Neural cell (in vitro differentiated cells): ENCODE data around the gene IFNB1. TPM values are rescaled to one million over a fixed set of nuclear protein-coding genes. Genes with fewer than 3 reads are reported as not detected.
A peak's percentile ranks its signal among the peaks of the same experiment; 100 is the strongest.

ENCODE experiments used
- H2AFZ ChIP-seq: fragments of 200-600, 300-800 bp; sonication (generic), shearing (Covaris generic); 2 replicates; pipeline ENCODE4 v1.6.0; 2014; ENCODE audit warnings: low read depth, mild to moderate bottlenecking, antibody characterized with exemption, low read length, moderate library complexity
- H3F3A ChIP-seq: fragments of 200-600 bp; shearing (Covaris generic); 2 replicates; pipeline ENCODE4 v1.6.1; 2016; ENCODE audit warnings: mild to moderate bottlenecking, moderate library complexity, mixed read lengths, antibody characterized with exemption, low read length; ENCODE audit not compliant: insufficient read depth, poor library complexity, severe bottlenecking
- H3K27ac ChIP-seq: fragments of 200-600, 300-800 bp; sonication (generic), shearing (Covaris generic); 2 replicates; pipeline ENCODE4 v1.5.1; 2014; ENCODE audit warnings: mild to moderate bottlenecking, low read length, moderate library complexity
- H3K27me3 ChIP-seq: fragments of 300-800, 200-600 bp; sonication (generic), shearing (Covaris generic); 2 replicates; pipeline ENCODE4 v1.6.0; 2014; ENCODE audit warnings: mild to moderate bottlenecking, low read depth, low read length, moderate library complexity; ENCODE audit not compliant: insufficient read depth
- H3K36me3 ChIP-seq: fragments of 300-800, 200-600 bp; sonication (generic), shearing (Covaris generic); 2 replicates; pipeline ENCODE4 v1.5.1; 2014; ENCODE audit warnings: mild to moderate bottlenecking, antibody characterized with exemption, low read length, moderate library complexity; ENCODE audit not compliant: insufficient read depth
- H3K4me2 ChIP-seq: fragments of 300-800, 200-600 bp; sonication (generic), shearing (Covaris generic); 2 replicates; pipeline ENCODE4 v1.6.0; 2014; ENCODE audit warnings: mild to moderate bottlenecking, low read length
- H3K4me3 ChIP-seq: fragments of 300-800, 200-600 bp; sonication (generic), shearing (Covaris generic); 2 replicates; pipeline ENCODE4 v1.5.1; 2014; ENCODE audit warnings: mild to moderate bottlenecking, low read length, moderate library complexity
- H3K79me2 ChIP-seq: fragments of 200-600 bp; shearing (Covaris generic); replicated peaks from 2 replicates; pipeline ENCODE4 v1.6.0; 2014; ENCODE audit warnings: mild to moderate bottlenecking, low read length, moderate library complexity; ENCODE audit not compliant: insufficient read depth
- H3K9ac ChIP-seq: fragments of 300-800, 200-600 bp; sonication (generic), shearing (Covaris generic); 2 replicates; pipeline ENCODE4 v1.6.1; 2016; ENCODE audit warnings: mild to moderate bottlenecking, low read length, mixed read lengths
- H3K9me2 ChIP-seq: fragments of 200-600 bp; shearing (Covaris generic); 2 replicates; pipeline ENCODE4 v1.6.1; 2016; ENCODE audit warnings: mild to moderate bottlenecking, low read length, mixed read lengths; ENCODE audit not compliant: insufficient read depth
- H3K9me3 ChIP-seq: fragments of 200-600, 300-800 bp; sonication (generic), shearing (Covaris generic); 2 replicates; pipeline ENCODE4 v1.6.1; 2016; ENCODE audit warnings: mild to moderate bottlenecking, mixed run types, low read length, moderate library complexity, mixed read lengths
- H4K20me1 ChIP-seq: fragments of 200-600 bp; shearing (Covaris generic); 2 replicates; pipeline ENCODE4 v1.6.1; 2016; ENCODE audit warnings: mild to moderate bottlenecking, mixed run types; ENCODE audit not compliant: insufficient read depth
- EP300 ChIP-seq: fragments of 450-650 bp; conservative IDR thresholded peaks from 2 replicates; pipeline ENCODE4 v1.6.1; 2014; ENCODE audit warnings: antibody characterized with exemption, mild to moderate bottlenecking, moderate library complexity; ENCODE audit not compliant: poor library complexity, severe bottlenecking
- EZH2 ChIP-seq: fragments of 200-600, 300-800 bp; shearing (Covaris generic), sonication (generic); IDR thresholded peaks from 2 replicates; pipeline ENCODE4 v1.6.1; 2014; ENCODE audit warnings: antibody characterized with exemption, low read length, borderline replicate concordance, mild to moderate bottlenecking; ENCODE audit not compliant: insufficient read depth, poor library complexity, severe bottlenecking
- MXI1 ChIP-seq: fragments of 450-650 bp; conservative IDR thresholded peaks from 2 replicates; pipeline ENCODE4 v1.6.1; 2014; ENCODE audit warnings: antibody characterized with exemption, mild to moderate bottlenecking; ENCODE audit not compliant: poor library complexity, severe bottlenecking
- POLR2AphosphoS5 ChIP-seq: IDR thresholded peaks from 2 replicates; pipeline ENCODE4 v1.6.1; 2012
- RAD21 ChIP-seq: fragments of 450-650 bp; conservative IDR thresholded peaks from 2 replicates; pipeline ENCODE4 v1.6.1; 2014; ENCODE audit warnings: antibody characterized with exemption, mild to moderate bottlenecking, moderate library complexity
- SMC3 ChIP-seq: fragments of 450-650 bp; conservative IDR thresholded peaks from 2 replicates; pipeline ENCODE4 v1.6.1; 2014; ENCODE audit warnings: antibody characterized with exemption, mild to moderate bottlenecking, moderate library complexity; ENCODE audit not compliant: poor library complexity
- TAF1 ChIP-seq: IDR thresholded peaks from 2 replicates; pipeline ENCODE4 v1.6.1; 2012; ENCODE audit warnings: low read depth
- polyA plus RNA-seq: library from polyadenylated mRNA; depleted of rRNA; stranded (reverse); fragments of >200 nt; gene quantifications from 2 replicates; pipeline ENCODE4 v1.2.3, GENCODE V29; 2014
- TF ChIP-seq, protein P1 (sequence below): IDR thresholded peaks from 2 replicates; pipeline ENCODE4 v1.6.1; 2012; ENCODE audit warnings: borderline replicate concordance
- TF ChIP-seq, protein P2 (sequence below): fragments of 450-650 bp; IDR thresholded peaks from 2 replicates; pipeline ENCODE4 v1.5.1; 2014; ENCODE audit warnings: antibody characterized with exemption, mild to moderate bottlenecking, moderate library complexity; ENCODE audit not compliant: poor library complexity, severe bottlenecking

Gene IFNB1
- polyA plus RNA-seq, 1 donor from 2014 or later, result not detected

DNA sequence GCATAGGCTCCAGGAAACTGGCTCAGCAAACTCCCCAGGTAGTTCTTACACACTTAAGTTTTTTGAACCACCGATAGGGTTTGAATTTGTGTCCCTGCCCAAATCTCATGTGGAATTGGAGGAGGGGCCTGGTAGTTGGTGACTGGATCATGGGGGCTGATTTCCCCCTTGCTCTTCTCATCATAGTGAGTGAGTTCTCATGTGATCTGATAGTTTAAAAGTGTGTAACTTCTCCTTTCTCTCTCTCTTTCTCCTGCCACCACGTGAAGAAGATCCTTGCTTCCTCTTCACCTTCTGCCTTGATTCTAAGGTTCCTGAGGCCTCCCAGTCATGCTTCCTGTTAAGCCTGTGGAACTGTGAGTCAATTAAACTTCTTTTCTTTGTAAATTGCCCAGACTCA, 23.9 kb downstream of the IFNB1 start:
- Histone ChIP-seq H3K36me3 (no peaks in the 10 kb centered on the region), H3K27ac (no peak overlapping the region), H2AFZ (no peak overlapping the region), H3K4me3 (no peak overlapping the region), H3K4me2 (no peak overlapping the region), H3F3A (no peaks in the 10 kb centered on the region), H4K20me1 (no peaks in the 10 kb centered on the region), H3K79me2 (no peaks in the 10 kb centered on the region), H3K9me2 (no peaks in the 10 kb centered on the region), H3K9ac (no peak overlapping the region), H3K9me3 (no peaks in the 10 kb centered on the region), H3K27me3 (no peaks in the 10 kb centered on the region)
- TF ChIP-seq MXI1 (no peak), RAD21 (no peak), SMC3 (no peak), EP300 (no peak), TAF1 (no peak), EZH2 (no peak), POLR2AphosphoS5 (no peak)
- TF ChIP-seq, protein P1, sequence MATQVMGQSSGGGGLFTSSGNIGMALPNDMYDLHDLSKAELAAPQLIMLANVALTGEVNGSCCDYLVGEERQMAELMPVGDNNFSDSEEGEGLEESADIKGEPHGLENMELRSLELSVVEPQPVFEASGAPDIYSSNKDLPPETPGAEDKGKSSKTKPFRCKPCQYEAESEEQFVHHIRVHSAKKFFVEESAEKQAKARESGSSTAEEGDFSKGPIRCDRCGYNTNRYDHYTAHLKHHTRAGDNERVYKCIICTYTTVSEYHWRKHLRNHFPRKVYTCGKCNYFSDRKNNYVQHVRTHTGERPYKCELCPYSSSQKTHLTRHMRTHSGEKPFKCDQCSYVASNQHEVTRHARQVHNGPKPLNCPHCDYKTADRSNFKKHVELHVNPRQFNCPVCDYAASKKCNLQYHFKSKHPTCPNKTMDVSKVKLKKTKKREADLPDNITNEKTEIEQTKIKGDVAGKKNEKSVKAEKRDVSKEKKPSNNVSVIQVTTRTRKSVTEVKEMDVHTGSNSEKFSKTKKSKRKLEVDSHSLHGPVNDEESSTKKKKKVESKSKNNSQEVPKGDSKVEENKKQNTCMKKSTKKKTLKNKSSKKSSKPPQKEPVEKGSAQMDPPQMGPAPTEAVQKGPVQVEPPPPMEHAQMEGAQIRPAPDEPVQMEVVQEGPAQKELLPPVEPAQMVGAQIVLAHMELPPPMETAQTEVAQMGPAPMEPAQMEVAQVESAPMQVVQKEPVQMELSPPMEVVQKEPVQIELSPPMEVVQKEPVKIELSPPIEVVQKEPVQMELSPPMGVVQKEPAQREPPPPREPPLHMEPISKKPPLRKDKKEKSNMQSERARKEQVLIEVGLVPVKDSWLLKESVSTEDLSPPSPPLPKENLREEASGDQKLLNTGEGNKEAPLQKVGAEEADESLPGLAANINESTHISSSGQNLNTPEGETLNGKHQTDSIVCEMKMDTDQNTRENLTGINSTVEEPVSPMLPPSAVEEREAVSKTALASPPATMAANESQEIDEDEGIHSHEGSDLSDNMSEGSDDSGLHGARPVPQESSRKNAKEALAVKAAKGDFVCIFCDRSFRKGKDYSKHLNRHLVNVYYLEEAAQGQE, result no peak
- TF ChIP-seq, protein P2, sequence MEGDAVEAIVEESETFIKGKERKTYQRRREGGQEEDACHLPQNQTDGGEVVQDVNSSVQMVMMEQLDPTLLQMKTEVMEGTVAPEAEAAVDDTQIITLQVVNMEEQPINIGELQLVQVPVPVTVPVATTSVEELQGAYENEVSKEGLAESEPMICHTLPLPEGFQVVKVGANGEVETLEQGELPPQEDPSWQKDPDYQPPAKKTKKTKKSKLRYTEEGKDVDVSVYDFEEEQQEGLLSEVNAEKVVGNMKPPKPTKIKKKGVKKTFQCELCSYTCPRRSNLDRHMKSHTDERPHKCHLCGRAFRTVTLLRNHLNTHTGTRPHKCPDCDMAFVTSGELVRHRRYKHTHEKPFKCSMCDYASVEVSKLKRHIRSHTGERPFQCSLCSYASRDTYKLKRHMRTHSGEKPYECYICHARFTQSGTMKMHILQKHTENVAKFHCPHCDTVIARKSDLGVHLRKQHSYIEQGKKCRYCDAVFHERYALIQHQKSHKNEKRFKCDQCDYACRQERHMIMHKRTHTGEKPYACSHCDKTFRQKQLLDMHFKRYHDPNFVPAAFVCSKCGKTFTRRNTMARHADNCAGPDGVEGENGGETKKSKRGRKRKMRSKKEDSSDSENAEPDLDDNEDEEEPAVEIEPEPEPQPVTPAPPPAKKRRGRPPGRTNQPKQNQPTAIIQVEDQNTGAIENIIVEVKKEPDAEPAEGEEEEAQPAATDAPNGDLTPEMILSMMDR, result no peak

DNA sequence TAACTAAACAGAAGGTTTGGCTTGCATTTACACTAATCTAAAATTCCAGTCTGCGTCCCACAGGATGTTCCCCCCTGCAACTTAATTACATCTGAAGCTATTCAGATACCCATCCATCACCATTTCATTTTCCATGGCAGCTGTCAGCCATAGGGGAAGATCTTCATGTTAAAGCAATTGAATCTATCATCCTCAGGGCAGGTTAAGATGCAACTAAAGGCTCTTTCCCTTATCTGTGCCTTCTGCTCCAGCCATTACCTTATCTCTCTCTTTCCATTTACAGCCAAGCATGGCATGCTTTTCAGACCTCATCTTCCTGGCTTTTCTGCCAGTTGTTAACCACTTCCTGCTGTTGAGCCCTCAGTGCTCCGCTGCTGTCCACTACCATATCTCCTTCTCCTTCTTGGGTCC, 30.5 kb downstream of the IFNB1 start:
- Histone ChIP-seq H3K9ac (peak overlapping the region; percentile 36), H3K9me2 (no peaks in the 10 kb centered on the region), H4K20me1 (no peaks in the 10 kb centered on the region), H3K27ac (peak overlapping the region; percentile 88), H3K9me3 (no peaks in the 10 kb centered on the region), H3K4me3 (peak overlapping the region; percentile 38), H3K36me3 (no peaks in the 10 kb centered on the region), H3K27me3 (no peaks in the 10 kb centered on the region), H3F3A (no peaks in the 10 kb centered on the region), H3K4me2 (no peak overlapping the region), H3K79me2 (no peaks in the 10 kb centered on the region), H2AFZ (no peak overlapping the region)
- TF ChIP-seq SMC3 (no peak), EZH2 (no peak), POLR2AphosphoS5 (peak; percentile 73), EP300 (peak; percentile 98), RAD21 (no peak), MXI1 (no peak), TAF1 (no peak)
- TF ChIP-seq, protein P1, result peak; percentile 51
- TF ChIP-seq, protein P2, result peak; percentile 35
